Measurements from ENCODE around the gene NTSR1. TPM values are rescaled to one million over a fixed set of nuclear protein-coding genes. Genes with fewer than 3 reads are reported as not detected.

NTSR1 gene
- polyA plus RNA-seq, 3 donors: 0.35 to 2.5 (median 0.40) TPM

DNA sequence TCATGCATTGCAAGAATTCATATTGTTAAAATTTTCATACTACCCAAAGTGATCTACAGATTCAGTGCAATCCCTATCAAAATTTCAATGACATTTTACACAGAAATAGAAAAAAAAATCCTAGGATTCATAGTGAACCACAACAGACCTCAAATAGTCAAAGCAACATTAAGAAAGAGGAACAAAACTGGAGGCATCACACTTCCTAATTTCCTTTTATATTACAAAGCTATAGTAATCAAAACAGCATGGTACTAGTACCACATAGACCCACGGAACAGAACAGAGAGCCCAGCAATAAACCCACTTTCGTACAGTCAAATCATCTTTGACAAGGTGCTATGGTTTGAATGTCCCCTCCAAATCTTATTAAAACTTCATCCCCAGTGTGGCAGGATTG lies 39.7 kb downstream of the NTSR1 start:
- H3K27me3 Mint-ChIP-seq (ENCODE audit: low read depth in 3 of 3): peaks cover 3 to 8% (median 8%) of the 10 kb centered on the region in 3 donors
- no peaks in the 10 kb centered on the region for H3K36me3 ChIP-seq (replicated peaks in 1 of 2; ENCODE audit: control insufficient read depth in 1 of 2, insufficient read depth in 2 of 2, low read length in 2 of 2)
- DNase-seq: peak in 1 of 3 donors; percentile 65
- H3K27me3 ChIP-seq (ENCODE audit: control insufficient read depth in 2 of 2, insufficient read depth in 2 of 2, low read length in 2 of 2): no peaks in the 10 kb centered on the region
- no peak overlapping the region for H3K9ac ChIP-seq (ENCODE audit: insufficient read depth, low read length, poor library complexity, severe bottlenecking)
- H3K36me3 Mint-ChIP-seq: peaks cover 3 to 11% of the 10 kb centered on the region in 2 donors
- no peak overlapping the region for H3K27ac ChIP-seq (ENCODE audit: low read depth in 1 of 2, low read length in 2 of 2)
- no peaks in the 10 kb centered on the region for H3K79me2 ChIP-seq (ENCODE audit: insufficient read depth, low read length)
- no CpG with 5 or more reads among the region's 2 CpGs for WGBS (ENCODE audit: insufficient coverage)
- intact Hi-C loops (cut with micrococcal nuclease): loop anchor here in 1 of 2 donors (2.0 to 5.0 kb wide), 2 partner anchors 32 to 36 kb away; no protein-coding TSS in a partner anchor
- H2AFZ ChIP-seq (ENCODE audit: insufficient read depth, low read depth, low read length, poor library complexity, severe bottlenecking): no peak overlapping the region
- peaks cover 12 to 19% of the 10 kb centered on the region in 2 donors for H3K4me1 ChIP-seq (ENCODE audit: control insufficient read depth in 1 of 2, insufficient read depth in 2 of 2, low read length in 2 of 2)
- no peak overlapping the region for H3K4me3 Mint-ChIP-seq
- no peak for TF ChIP-seq CTCF (IDR thresholded peaks at IDR 0.05)
- peaks cover 5 to 17% (median 9%) of the 10 kb centered on the region in 7 donors for H3K9me3 Mint-ChIP-seq
- no peak overlapping the region for H3K4me3 ChIP-seq (replicated peaks in 1 of 3; ENCODE audit: low read depth in 2 of 3, low read length in 3 of 3)
- no peak overlapping the region for H3K4me2 ChIP-seq (replicated peaks; ENCODE audit: extremely low read depth, low read length, poor library complexity, severe bottlenecking)
- H3K4me1 Mint-ChIP-seq: peaks cover 19% of the 10 kb centered on the region
- H4K20me1 ChIP-seq (ENCODE audit: insufficient read depth, low read length): no peaks in the 10 kb centered on the region
- H3K27ac Mint-ChIP-seq: peak overlapping the region in 2 of 7 donors; percentile 31 to 32
- peaks cover 3 to 5% of the 10 kb centered on the region in 2 donors for H3K9me3 ChIP-seq (replicated peaks in 1 of 2; ENCODE audit: control insufficient read depth in 1 of 2, insufficient read depth in 1 of 2, low read length in 2 of 2)

DNA sequence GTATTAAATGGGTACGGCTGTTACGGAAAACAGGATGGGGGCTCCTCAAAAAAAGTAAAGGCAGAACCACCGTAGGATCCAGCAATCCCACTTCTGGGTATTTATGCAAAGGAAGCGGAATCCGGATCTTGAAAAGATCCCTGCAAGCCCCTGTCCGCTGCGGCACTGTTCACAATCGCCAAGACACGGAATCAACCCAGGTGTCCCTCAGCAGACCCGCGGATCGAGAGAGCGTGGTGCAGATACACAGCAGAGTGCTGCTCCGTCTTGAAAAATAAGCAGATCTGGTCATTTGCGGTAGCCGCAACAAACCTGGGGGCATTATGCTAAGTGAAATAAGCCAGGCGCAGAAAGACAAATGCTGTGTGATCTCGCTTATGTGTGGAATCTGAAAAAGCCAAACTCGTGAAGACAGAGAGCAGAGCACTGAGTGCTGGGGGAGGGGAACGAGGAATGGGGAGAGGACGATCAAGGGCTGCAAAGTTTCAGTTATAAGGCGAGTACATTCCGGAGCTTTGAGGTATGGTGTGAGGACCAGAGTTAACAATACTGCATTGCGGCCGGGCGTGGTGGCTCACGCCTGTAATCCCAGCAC lies 41.3 kb downstream of the NTSR1 start:
- Mint-ChIP-seq H3K4me1 (peaks cover 19% of the 10 kb centered on the region), H3K9me3 (peaks cover 5 to 17% (median 9%) of the 10 kb centered on the region in 7 donors), H3K27me3 (ENCODE audit: low read depth in 3 of 3) (peaks cover 3 to 9% (median 8%) of the 10 kb centered on the region in 3 donors), H3K4me3 (no peak overlapping the region), H3K36me3 (peaks cover 3 to 15% of the 10 kb centered on the region in 2 donors), H3K27ac (peak overlapping the region in 1 of 7 donors; percentile 17)
- Histone ChIP-seq H3K4me2 (replicated peaks; ENCODE audit: extremely low read depth, low read length, poor library complexity, severe bottlenecking) (no peak overlapping the region), H2AFZ (ENCODE audit: insufficient read depth, low read depth, low read length, poor library complexity, severe bottlenecking) (no peak overlapping the region), H4K20me1 (ENCODE audit: insufficient read depth, low read length) (no peaks in the 10 kb centered on the region), H3K9me3 (replicated peaks in 1 of 2; ENCODE audit: control insufficient read depth in 1 of 2, insufficient read depth in 1 of 2, low read length in 2 of 2) (peaks cover 3 to 5% of the 10 kb centered on the region in 2 donors), H3K27me3 (ENCODE audit: control insufficient read depth in 2 of 2, insufficient read depth in 2 of 2, low read length in 2 of 2) (no peaks in the 10 kb centered on the region), H3K27ac (ENCODE audit: low read depth in 1 of 2, low read length in 2 of 2) (no peak overlapping the region), H3K4me1 (ENCODE audit: control insufficient read depth in 1 of 2, insufficient read depth in 2 of 2, low read length in 2 of 2) (peaks cover 12 to 19% of the 10 kb centered on the region in 2 donors), H3K4me3 (replicated peaks in 1 of 3; ENCODE audit: low read depth in 2 of 3, low read length in 3 of 3) (no peak overlapping the region), H3K9ac (ENCODE audit: insufficient read depth, low read length, poor library complexity, severe bottlenecking) (no peak overlapping the region), H3K36me3 (replicated peaks in 1 of 2; ENCODE audit: control insufficient read depth in 1 of 2, insufficient read depth in 2 of 2, low read length in 2 of 2) (no peaks in the 10 kb centered on the region), H3K79me2 (ENCODE audit: insufficient read depth, low read length) (no peaks in the 10 kb centered on the region)
- intact Hi-C loops (cut with micrococcal nuclease): loop anchor here in 1 of 2 donors (2.0 to 5.0 kb wide), 2 partner anchors 31 to 38 kb away; no protein-coding TSS in a partner anchor
- no peak for TF ChIP-seq CTCF (IDR thresholded peaks at IDR 0.05)
- DNase-seq: no peak
- 95% methylated on average over 21 of the region's 27 CpGs for WGBS (ENCODE audit: insufficient coverage)
